T-helper 22 cell (primary cell): ENCODE data around the gene TBC1D24.

ENCODE experiments used
- DNase-seq: peaks from one replicate; pipeline ENCODE4 v3.0.0-alpha.2; 2020; ENCODE audit warnings: low read depth

The TBC1D24 gene

GRCh38 chr16:2517954-2518605 is 43.2 kb downstream of the TBC1D24 start:
- no peak for DNase-seq

DNA sequence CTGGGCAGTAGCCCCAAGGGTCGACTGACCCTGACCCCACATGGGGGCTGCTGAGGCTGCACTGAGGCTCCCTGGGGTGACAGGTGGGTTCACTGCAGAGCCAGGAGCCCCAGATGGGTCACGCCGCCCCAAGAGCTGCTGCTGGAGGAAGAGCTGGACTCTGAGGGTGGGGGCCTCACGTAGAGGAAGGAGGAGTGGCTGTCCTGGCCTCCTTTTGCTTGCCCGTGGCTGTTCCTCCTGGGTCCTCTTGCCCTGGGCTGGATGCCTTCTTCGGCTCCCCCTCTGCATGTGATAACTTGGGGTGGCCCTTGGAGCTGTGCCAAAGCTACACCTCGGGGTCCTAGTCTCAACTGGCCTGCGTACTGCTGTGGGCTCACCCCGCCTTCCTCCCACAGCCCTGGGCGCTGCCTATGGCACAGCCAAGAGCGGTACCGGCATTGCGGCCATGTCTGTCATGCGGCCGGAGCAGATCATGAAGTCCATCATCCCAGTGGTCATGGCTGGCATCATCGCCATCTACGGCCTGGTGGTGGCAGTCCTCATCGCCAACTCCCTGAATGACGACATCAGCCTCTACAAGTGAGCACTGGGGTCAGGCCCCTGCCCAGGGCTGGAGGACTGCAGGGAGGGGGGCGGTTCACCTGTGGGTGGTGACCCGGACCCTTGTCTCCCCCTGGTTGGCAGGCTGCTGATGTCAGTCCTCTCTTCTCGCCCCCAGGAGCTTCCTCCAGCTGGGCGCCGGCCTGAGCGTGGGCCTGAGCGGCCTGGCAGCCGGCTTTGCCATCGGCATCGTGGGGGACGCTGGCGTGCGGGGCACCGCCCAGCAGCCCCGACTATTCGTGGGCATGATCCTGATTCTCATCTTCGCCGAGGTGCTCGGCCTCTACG is 44.1 kb downstream of the TBC1D24 start:
- DNase-seq: no peak

- DNase-seq: no peak
Measured at GRCh38 chr16:2519711-2520080, 44.8 kb downstream of the TBC1D24 start.

DNA sequence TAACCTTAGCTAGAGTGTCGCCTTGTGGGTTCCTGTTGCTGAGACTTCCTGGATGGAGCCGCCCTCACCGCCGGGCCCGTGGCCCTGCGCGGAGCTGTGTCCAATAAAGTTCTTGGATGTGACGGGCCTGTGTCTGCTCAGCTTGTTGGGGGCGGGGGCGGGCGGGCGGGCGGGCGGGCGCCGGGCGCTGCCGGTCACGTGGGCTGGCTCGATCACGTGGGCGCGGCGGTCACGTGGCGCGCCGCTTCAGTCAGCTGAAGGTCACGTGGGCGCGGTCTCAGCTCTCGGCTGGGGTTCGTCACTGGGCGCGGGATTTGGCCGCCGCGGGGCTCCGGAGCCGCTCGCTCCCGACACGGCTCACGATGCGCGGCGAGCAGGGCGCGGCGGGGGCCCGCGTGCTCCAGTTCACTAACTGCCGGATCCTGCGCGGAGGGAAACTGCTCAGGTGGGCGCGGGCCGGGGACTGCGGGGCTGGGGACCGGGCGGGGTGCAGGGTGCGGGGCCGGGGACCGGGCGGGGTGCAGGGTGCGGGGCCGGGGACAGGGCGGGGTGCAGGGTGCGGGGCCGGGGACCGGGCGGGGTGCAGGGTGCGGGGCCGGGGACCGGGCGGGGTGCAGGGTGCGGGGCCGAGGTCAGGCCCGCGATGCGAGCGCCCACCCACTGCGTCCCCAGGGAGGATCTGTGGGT is 45.3 kb downstream of the TBC1D24 start, which contains the start of gene AMDHD2:
AMDHD2 (plus strand) TSS at position 275 of the 687 bp plus-strand sequence; CDS start at position 363, 88 bp downstream.
- DNase-seq: peak; percentile 86

GRCh38 chr16:2520784-2521531 is 46.0 kb downstream of the TBC1D24 start:
- DNase-seq: peak; percentile 70

DNA sequence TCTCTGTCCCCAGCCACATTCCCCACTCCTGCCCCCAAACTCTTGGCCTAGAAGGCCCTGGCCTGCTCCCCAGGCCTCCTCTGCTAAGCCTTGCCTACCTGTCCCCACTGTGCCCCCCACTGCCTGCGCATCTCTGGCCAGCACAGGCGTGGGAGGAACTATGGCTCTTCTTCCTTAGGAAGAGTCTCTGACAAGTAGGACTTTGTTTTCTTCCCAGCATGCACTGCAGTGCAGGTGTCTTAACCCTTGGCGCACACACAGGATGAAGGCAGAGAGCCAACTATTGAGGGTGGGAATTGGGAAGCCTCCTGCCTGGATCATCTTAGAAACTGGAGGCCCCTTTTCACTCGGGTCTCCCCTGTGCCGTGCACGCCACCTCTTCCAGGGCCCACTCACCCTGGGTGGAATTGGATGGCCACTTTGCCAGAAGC is 48.9 kb downstream of the TBC1D24 start:
- DNase-seq: no peak

DNA sequence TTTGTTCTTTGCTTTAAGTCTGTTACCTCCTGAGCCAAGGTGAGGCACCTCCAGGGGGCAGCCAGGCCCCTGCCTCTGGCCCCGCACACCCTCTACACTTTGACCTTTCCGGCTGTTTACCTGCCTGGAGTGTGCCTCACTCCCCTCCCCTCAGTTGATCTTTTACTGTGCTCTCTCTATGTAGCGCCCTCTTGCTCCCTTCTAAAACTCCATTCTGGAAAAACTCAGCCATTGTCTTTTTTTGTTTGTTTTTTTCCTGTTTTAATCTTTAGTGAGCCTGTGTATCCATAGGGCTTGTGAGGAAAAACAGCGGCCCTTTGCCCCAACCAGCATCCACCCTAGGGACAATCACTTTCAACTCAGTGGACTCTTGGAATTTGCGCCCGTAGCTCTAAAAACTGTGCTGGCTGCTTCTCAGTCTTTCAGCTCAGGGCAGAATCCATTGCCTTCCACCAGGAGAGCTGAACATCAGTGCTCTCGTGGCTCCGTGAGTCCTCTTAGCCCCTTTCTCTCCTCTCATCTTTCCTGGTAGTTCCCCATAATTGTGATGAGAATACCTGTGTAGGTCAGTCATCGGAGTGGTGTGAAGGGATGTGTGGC is 49.5 kb downstream of the TBC1D24 start:
- DNase-seq: no peak

- no peak for DNase-seq
Measured at GRCh38 chr16:2526135-2526534, 51.2 kb downstream of the TBC1D24 start.

DNA sequence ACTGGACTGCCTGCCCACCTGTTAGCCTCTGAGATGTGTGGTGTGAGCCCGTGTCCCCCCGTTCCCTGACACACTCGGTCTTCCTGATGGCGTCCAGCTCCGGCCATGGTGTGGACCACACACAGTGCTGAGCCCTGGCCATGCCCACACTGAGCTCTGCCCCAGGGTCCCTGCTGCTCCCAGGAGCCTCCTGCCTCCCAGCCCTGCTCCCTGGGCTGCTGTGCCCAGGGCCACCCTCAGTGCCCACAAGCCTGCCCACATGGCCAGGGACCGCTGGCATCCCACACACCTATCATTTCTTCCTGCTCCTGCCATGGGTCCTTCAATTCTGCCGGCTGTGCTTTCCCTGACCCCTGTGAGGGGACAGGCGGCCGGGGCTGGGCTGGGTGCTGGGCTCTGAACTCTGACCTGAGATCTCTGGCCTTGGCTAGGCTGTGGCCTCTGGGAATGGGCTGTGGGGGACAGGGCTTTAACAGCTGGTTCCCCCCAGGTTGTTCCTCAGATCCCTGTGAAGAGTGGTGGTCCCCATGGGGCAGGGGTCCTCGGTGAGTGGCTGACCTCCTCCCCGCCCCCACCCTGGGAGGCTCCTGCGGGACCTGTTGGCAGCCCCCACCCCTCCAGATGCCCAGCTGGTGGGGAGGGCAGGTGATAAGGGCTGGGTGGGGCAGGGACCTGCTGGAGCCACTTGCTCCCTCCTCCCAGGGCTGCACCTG is 52.3 kb downstream of the TBC1D24 start:
- no peak for DNase-seq

GRCh38 chr16:2527784-2528100 is 52.8 kb downstream of the TBC1D24 start:
- DNase-seq: no peak

DNA sequence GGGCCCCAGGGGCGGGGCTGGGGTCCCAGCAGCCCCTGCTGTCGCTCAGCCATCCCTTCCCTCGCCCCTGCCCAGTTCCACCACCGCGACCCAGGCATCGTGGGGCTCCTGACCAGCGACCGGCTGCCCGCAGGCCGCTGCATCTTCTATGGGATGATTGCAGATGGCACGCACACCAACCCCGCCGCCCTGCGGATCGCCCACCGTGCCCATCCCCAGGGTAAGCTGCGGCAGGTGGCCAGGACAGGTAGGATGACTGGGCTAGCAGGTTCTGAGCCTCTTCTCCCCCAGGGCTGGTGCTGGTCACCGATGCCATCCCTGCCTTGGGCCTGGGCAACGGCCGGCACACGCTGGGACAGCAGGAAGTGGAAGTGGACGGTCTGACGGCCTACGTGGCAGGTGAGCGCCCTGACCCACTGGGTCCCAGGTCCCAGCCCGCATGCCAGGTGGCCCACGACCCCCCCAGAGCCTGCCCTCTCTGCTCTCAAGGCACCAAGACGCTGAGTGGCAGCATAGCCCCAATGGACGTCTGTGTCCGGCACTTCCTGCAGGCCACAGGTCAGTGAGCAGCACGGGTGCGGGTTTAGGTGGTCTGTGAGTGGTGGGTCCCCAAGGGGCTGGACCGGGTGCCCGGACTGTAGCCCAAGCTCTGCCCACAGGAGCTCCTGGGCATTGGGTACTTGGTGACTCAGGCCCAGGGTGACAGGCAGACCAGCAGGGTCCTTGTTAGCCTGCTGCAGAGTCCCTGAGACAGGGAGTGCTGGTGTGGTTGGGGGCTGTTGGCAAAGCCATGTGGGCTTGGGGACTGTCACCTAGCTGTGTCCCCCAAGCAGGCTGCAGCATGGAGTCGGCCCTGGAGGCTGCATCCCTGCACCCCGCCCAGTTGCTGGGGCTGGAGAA is 53.5 kb downstream of the TBC1D24 start:
- no peak for DNase-seq

DNA sequence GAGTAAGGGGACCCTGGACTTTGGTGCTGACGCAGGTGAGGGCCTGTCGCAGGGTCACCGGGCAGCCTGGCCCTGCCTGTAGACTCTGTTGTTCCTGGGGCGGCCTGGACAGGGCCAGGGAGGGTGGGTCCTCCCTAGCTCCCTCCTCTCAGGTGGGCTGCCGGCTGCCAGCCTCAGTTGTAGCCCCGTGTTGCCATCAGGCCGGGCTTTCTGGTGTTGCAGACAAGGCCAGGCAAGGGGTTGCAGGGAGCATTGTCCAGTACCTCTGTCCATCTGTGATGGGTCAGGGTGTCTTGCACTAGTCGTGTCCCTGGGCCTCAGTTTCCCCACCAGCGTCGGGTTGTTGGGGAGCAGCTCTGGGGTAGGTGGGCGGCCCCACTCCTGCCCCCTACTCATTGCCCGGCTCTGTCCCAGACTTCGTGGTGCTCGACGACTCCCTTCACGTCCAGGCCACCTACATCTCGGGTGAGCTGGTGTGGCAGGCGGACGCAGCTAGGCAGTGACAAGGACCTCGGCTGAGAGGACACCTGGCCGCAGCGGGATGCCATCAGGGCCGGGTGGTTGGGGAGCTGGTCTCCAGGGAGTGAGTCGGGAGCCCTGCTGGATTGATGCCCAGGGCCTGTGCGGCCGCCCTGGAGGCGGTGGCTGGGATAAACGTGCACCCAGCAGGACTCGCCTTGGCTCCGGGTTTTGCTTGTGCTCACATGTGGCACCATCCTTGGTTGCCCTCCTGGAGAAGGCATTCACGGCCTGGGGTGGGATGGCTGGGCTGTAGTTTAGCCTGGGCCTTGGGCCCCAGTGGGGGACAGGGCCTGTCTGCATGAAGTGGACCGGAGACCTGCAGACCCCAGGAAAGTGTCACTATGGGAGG is 54.4 kb downstream of the TBC1D24 start:
- no peak for DNase-seq

DNA sequence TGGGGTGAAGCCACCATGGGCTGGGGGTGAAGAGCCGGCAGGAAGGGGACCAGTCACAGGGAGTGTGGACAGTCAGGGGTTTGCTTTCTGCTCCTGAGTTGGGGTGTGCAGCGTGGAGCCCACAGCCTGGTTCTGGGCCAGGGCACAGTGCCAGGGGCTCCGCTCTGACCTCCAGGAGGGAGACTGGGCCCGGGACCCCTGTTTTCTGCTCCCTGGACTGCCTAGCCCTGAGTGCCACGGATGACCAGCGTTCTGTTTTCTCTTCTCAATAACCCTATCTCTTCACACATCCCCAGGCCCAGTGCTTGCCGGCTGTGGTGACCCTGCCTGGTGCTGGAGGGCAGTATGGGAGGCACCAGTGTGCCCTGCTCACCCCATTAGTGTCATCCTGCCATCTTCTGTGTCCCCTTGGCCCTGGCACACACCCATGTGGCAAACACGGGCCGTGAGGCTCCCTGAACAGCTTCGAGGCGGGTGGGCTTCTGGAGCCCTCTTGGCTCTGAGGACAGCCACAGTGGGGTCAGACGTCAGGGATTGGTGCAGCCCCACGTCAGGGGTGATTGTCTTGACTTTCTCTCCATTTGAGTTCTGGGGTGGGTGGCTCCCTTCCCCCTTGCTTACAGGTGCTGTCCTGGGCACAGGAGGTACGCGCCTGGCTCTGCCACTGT is 55.2 kb downstream of the TBC1D24 start:
- no peak for DNase-seq

GRCh38 chr16:2530629-2531318 is 55.8 kb downstream of the TBC1D24 start:
- DNase-seq: no peak

DNA sequence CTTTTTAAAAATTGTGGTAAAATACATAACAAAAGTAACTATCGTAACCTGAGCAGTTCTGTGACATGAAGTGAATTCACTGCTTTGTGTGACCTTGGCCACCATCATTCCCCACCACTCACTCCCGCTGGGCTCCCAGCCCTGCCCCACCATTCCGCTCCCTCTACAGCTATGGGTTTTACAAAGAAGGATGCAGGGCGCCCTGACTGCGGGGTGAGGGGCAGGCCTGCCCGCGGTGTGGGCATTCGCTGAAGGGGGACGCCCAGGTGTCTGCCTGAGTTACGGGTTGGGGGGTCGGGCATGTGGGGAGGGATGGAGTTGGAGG is 56.4 kb downstream of the TBC1D24 start, which contains the start of gene CEMP1:
CEMP1 (minus strand) TSS at position 38 of the 325 bp plus-strand sequence. CDS start 335 bp downstream, outside the sequence.
- no peak for DNase-seq

- peak; percentile 95 for DNase-seq
Measured at GRCh38 chr16:2531696-2532493, 57.0 kb downstream of the TBC1D24 start.
